SK-N-SH treated with all-trans-retinoic acid at 6 μM for 48 hours (cell line): ENCODE data around the gene SYTL1.

Experiments used
- ATAC-seq: fragments of 200-7000 bp; cut with Tn5 transposase; 3 replicates; pipeline ENCODE4 v1.9.1; 2020; ENCODE audit warnings: mild to moderate bottlenecking, moderate library complexity
- ARNTL ChIP-seq: fragments of 450-650 bp; formaldehyde crosslinking; IDR thresholded peaks from 2 replicates; pipeline ENCODE4 v1.5.0; 2020; ENCODE audit warnings: low read depth, mild to moderate bottlenecking, moderate library complexity, borderline replicate concordance
- BACH2 ChIP-seq: fragments of 250-450 bp; sonication (Bioruptor Pico); IDR thresholded peaks from 2 replicates; pipeline ENCODE4 v1.9.0; 2021; ENCODE audit warnings: mild to moderate bottlenecking, borderline replicate concordance
- CREB5 ChIP-seq: fragments of 250-450 bp; sonication (Bioruptor Pico); IDR thresholded peaks from 2 replicates; pipeline ENCODE4 v1.5.1; 2020; ENCODE audit warnings: low read depth, mild to moderate bottlenecking, moderate library complexity
- CSDC2 ChIP-seq: fragments of 250-450 bp; sonication (Bioruptor Pico); IDR thresholded peaks from 2 replicates; pipeline ENCODE4 v1.5.0; 2020; ENCODE audit warnings: mild to moderate bottlenecking, moderate library complexity
- CSRNP3 ChIP-seq: fragments of 250-450 bp; sonication (Bioruptor Pico); IDR thresholded peaks from 2 replicates; pipeline ENCODE4 v1.5.1; 2021; ENCODE audit warnings: mild to moderate bottlenecking, moderate library complexity
- GLIS3 ChIP-seq: fragments of 250-450 bp; sonication (Bioruptor Pico); IDR thresholded peaks from 2 replicates; pipeline ENCODE4 v1.5.0; 2020; ENCODE audit warnings: mild to moderate bottlenecking, moderate library complexity
- ISL1 ChIP-seq: fragments of 250-450 bp; sonication (Bioruptor Pico); IDR thresholded peaks from 2 replicates; pipeline ENCODE4 v2.1.2; 2022; ENCODE audit warnings: mild to moderate bottlenecking, moderate library complexity
- OSR1 ChIP-seq: fragments of 250-450 bp; sonication (Bioruptor Pico); IDR thresholded peaks from 2 replicates; pipeline ENCODE4 v1.8.0; 2022; ENCODE audit warnings: moderate library complexity, mild to moderate bottlenecking, inconsistent platforms
- PATZ1 ChIP-seq: fragments of 250-450 bp; sonication (Bioruptor Pico); IDR thresholded peaks from 2 replicates; pipeline ENCODE4 v1.8.0; 2020; ENCODE audit warnings: mild to moderate bottlenecking, moderate library complexity, borderline replicate concordance
- POU6F1 ChIP-seq: fragments of 250-450 bp; sonication (Bioruptor Pico); IDR thresholded peaks from 2 replicates; pipeline ENCODE4 v1.8.0; 2021; ENCODE audit warnings: low read depth, mild to moderate bottlenecking, moderate library complexity, borderline replicate concordance
- PPARA ChIP-seq: fragments of 250-450 bp; sonication (Bioruptor Pico); IDR thresholded peaks from 2 replicates; pipeline ENCODE4 v1.5.0; 2020; ENCODE audit warnings: mild to moderate bottlenecking, borderline replicate concordance
- RARB ChIP-seq: fragments of 250-450 bp; sonication (Bioruptor Pico); IDR thresholded peaks from 2 replicates; pipeline ENCODE4 v1.8.0; 2021; ENCODE audit warnings: mild to moderate bottlenecking, moderate library complexity
- SNAI2 ChIP-seq: fragments of 250-450 bp; sonication (Bioruptor Pico); IDR thresholded peaks from 2 replicates; pipeline ENCODE4 v1.5.0; 2020; ENCODE audit warnings: mild to moderate bottlenecking, moderate library complexity
- TCF4 ChIP-seq: fragments of 250-450 bp; sonication (Bioruptor Pico); IDR thresholded peaks from 2 replicates; pipeline ENCODE4 v1.8.0; 2021; ENCODE audit warnings: mild to moderate bottlenecking, moderate library complexity, borderline replicate concordance
- TOX ChIP-seq: fragments of 250-450 bp; sonication (Bioruptor Pico); IDR thresholded peaks from 2 replicates; pipeline ENCODE4 v1.8.0; 2021; ENCODE audit warnings: mild to moderate bottlenecking, moderate library complexity, borderline replicate concordance
- ZC3H10 ChIP-seq: fragments of 250-450 bp; sonication (Bioruptor Pico); IDR thresholded peaks from 2 replicates; pipeline ENCODE4 v1.5.1; 2021; ENCODE audit warnings: mild to moderate bottlenecking, moderate library complexity
- ZFP3 ChIP-seq: fragments of 250-450 bp; sonication (Bioruptor Pico); IDR thresholded peaks from 2 replicates; pipeline ENCODE4 v1.5.0; 2020; ENCODE audit warnings: mild to moderate bottlenecking, moderate library complexity
- ZFP30 ChIP-seq: fragments of 450-650 bp; formaldehyde crosslinking; IDR thresholded peaks from 2 replicates; pipeline ENCODE4 v1.5.0; 2022; ENCODE audit warnings: mild to moderate bottlenecking, moderate library complexity
- ZNF565 ChIP-seq: fragments of 450-650 bp; formaldehyde crosslinking; conservative IDR thresholded peaks from 2 replicates; pipeline ENCODE4 v1.5.0; 2020; ENCODE audit warnings: low read depth, mild to moderate bottlenecking, moderate library complexity
- ZNF70 ChIP-seq: fragments of 450-650 bp; formaldehyde crosslinking; IDR thresholded peaks from 2 replicates; pipeline ENCODE4 v1.5.0; 2020; ENCODE audit warnings: mild to moderate bottlenecking, moderate library complexity
- ZNF8 ChIP-seq: fragments of 450-650 bp; formaldehyde crosslinking; IDR thresholded peaks from 2 replicates; pipeline ENCODE4 v1.5.0; 2020; ENCODE audit warnings: mild to moderate bottlenecking, moderate library complexity

SYTL1 gene

GRCh38 chr1:27300341-27301051, 41.3 kb upstream of the SYTL1 start:
- ATAC-seq = peak; percentile 84
- TF ChIP-seq CREB5 (CRISPR knock-in tag) = no peak
- TF ChIP-seq CSRNP3 = no peak
- no peak for TF ChIP-seq ZFP30
- no peak for TF ChIP-seq ISL1 (CRISPR knock-in tag)
- TF ChIP-seq TCF4 (CRISPR knock-in tag) = peak; percentile 36; the same call in 1 of the 2 replicates
- TF ChIP-seq ZNF70 (CRISPR knock-in tag) = no peak
- TF ChIP-seq RARB (CRISPR knock-in tag) = no peak

GRCh38 chr1:27301052-27301422, 40.8 kb upstream of the SYTL1 start:
- TF ChIP-seq POU6F1 (CRISPR knock-in tag) = no peak
- TF ChIP-seq PPARA (CRISPR knock-in tag) = no peak
- TF ChIP-seq ZFP3 (CRISPR knock-in tag) = no peak
- TF ChIP-seq CREB5 (CRISPR knock-in tag) = no peak
- TF ChIP-seq ISL1 (CRISPR knock-in tag) = no peak
- TF ChIP-seq CSRNP3 = no peak
- no peak for TF ChIP-seq ZNF565 (CRISPR knock-in tag)
- TF ChIP-seq TCF4 (CRISPR knock-in tag) = no peak
- no peak for TF ChIP-seq PATZ1 (CRISPR knock-in tag)
- no peak for TF ChIP-seq ARNTL (CRISPR knock-in tag)
- no peak for TF ChIP-seq SNAI2
- ATAC-seq = peak; percentile 0; the same call in 1 of the 3 replicates

- ATAC-seq = no peak
- TF ChIP-seq CSDC2 (CRISPR knock-in tag) (no peak), BACH2 (CRISPR knock-in tag) (no peak), CSRNP3 (no peak), ISL1 (CRISPR knock-in tag) (no peak), GLIS3 (CRISPR knock-in tag) (no peak), ZNF8 (CRISPR knock-in tag) (no peak), ZNF565 (CRISPR knock-in tag) (no peak), OSR1 (no peak), ZNF70 (CRISPR knock-in tag) (no peak), PATZ1 (CRISPR knock-in tag) (no peak), TOX (no peak), ZC3H10 (CRISPR knock-in tag) (no peak)
Measured at GRCh38 chr1:27301582-27302199, 40.1 kb upstream of the SYTL1 start.
